HS-27A (cell line): ENCODE measurements around the gene OPTC.

Experiments
- DNase-seq: peaks from one replicate; pipeline ENCODE4 v3.0.0-alpha.2; 2012; ENCODE audit warnings: low read depth, missing footprints

OPTC gene

DNA sequence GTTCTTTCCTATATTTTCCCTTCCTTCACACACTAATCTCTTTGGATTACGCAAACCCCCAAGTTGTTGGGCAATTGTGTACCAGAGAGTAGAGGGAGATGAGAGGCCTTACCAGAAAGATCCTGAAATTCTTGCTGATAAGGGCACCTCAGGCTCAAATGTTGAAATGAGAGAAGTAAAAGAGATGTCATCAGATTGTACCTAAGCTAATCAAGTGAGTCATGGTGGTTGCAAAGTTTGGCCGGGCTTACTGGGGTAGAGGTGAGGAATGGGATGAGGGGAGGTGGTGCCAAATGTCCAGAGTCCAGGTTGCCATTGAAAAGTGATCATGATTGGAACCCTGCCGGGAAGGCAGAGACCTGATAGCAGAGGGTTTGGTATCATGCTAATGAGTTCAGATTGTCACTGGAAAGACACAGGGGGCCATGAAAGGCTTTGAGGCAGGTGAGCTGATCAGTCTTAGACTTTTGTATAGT lies 43.1 kb downstream of the OPTC start:
- DNase-seq, result no peak

DNA sequence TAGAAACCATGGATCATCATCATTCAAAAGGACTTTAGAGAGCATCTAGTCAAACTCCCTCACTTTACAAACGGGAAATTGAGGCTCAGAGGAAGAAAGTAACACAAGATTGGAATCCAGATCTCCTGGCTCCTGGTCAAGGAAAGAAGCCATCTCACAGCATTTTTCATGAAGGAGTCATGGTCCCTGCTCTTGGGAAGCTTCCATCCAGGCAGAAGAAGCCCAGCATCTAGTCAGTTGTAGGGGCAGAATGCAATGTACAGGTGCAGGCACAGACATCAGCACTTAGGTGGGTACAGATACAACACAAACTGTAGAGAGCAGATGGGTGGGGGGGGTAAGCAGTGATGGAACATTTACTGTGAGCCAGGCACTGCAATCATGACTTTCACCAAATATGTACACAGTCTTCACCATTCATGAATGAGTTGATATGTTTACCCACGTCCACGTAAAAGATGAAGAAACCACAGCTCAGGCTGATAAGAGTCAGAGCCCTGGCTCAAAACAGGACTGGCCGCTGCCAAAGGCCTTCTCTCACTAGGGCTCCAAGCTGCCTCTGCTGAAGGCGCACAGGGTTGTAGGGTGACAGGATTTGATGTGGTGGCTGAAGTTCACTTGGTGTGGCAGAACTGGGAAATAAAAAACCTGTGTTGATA lies 44.0 kb downstream of the OPTC start:
- no peak for DNase-seq

DNA sequence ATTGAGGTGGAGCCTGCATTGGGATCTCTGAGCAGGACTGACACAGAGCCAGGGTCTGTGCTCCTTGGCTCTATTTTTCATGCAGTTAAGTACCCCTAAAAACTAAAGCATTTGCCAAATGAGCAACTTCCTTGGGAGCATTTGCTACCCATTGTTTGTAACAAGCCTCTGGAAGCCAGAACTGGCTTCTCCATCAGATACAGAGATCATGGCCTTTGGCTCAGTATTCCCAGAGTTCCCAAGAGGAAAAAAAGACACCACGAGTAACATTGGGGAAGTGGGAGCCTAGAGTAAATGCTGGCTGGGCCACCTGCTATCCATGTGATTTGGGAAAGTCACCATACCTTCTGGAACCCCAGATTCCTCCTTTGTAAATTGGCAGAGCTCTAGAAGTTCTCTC lies 44.8 kb downstream of the OPTC start:
- no peak for DNase-seq

DNA sequence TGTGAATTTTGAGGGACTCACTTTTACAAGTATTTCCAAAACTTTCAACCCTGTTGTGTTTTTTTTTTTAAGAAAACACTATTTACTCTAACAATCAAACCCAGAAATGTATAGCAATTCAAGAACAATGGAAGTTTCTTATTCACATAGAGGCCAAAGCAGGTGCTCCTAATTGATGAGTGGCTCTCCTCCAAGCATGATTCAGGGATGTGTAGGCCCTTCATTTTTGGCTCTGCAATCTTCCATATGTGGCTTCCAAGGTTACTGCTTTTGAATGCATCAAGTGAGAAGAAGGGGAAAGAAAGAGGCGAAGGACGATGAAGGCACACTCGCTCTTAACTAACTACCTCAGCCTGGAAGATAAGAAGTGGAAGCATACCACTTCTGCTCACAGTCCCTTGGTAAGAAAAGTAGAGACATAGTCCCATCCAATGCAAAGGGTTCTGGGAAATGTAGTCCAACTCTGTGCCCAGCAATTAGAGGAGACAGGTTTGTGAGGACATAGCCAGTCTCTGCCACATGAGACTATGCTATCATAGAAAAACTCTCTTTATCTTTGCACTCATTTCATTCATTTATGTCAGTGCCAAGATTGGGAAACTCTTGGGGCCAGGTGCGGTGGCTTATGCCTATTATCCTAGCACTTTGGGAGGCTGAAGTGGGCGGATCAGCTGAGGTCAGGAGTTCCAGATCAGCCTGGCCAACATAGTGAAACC lies 46.0 kb downstream of the OPTC start:
- no peak for DNase-seq

DNA sequence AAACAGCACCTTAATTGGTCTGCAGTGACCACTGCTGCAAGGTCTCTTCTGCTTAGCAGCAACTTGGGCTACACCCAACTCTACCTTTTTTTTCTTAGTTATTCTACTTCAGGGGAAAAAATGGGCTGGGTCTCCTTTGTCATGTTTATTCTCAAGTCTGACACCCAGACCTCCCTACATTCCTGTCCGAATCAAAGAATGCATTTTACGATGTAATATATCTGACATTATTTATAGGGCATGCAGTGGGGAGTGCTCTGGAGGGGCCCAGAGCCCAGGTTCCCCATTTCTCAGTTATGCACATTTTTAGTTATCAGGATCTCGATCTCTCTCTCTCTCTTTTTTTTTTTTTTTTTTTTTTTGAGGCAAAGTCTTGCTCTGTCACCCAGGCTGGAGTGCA lies 50.5 kb downstream of the OPTC start:
- no peak for DNase-seq

DNA sequence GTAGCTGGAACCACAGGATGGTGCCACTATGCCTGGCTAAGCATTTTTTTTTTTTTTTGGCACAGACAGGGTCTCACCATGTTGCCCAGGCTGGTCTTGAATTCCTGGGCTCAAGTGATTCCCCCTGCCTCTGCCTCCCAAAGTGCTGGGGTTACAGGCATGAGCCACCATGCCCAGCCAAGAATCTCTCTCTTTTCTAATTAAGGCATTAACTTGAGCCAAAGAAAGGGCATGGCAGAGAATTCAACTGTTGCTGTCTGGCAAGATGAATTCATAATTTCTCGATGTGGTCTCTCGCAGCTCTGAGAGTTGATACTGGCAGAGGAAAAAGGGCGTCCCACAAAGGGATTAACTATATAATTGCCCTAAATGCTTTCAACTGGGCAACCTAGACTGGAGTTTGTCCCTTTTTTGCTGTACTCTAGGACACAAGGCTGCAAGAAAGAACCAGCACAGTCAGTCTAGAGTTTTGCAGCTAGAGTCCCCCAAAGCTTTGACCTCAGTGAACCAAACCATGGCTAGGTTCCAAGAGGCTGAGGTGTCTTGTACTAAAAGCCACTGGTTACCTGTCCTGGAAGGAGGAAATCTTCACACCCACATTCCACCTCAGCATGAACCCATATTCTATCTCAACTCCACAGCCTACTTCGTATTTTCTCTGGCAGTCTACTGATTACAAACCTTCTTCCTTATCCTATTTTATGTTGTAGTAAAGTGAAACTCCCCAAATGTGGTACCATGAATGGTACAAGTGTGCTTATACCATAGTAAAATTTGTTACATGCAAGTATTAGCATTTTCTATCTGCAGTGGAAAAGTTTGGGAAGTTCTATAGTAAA lies 51.2 kb downstream of the OPTC start:
- no peak for DNase-seq

DNA sequence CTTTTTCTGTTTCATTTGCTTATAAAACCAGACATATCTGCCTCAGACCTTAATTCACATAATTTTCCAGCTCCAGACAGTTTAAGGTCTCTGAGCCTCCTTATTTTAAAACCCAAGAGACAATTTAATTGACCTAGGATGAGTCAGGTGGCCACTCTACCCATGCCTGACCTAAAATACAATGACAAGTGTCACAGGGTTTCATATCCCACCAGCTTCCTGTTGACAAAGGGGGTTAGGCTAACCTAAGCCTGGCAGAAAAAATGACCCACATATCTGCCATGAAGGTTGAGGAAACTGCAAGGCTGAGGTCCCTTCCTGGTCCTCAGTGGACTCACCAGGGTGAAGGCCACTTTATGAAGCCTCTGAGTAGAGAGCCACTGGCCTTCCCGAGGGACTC lies 52.3 kb downstream of the OPTC start:
- no peak for DNase-seq

DNA sequence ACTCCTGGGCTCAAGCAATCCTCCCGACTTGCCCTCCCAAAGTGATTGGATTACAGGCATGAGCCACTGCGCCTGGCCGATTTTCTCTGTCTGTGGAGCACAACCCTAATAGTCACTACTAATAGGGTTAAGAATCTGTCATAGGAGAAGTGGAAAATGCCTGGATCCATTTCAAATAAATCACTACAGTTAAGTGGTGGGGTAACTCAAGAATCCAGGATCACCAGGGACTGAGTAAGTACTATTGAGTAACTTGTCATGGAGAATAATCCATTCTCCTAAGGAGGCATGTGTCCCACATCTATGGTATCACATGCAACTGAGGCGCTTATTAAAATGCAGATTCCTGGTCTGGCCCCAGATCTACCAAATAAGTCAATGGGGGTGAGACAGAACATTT lies 53.2 kb downstream of the OPTC start:
- DNase-seq, result no peak

DNA sequence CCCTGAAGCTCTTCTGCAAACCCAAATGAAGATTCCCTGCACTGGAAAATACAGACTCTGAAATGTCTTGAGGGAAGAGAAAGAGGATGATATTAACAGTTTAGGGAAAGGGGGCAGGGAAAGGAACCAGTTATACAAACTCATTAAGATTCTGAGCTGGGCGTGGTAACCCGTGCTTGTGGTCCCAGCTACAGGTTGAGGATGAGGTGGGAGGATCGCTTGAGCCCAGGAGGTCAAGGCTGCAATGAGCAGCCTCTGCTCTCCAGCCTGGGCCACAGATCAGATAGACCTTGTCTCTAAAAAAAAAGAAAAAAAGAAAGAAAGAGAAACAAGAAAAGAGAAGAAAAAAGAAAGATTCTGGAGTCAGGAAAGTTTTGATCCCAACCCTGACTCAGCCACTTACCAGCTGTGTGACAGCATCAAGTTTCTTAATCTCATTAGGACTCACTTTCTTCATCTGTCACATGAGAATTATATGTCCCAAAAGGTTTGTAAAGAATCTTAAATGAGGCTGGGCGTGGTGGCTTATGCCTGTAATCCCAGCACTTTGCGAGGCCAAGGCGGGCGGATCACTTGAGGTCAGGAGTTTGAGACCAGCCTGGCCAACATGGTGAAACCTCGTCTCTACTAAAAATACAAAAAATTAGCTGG lies 53.9 kb downstream of the OPTC start:
- DNase-seq, result no peak

DNA sequence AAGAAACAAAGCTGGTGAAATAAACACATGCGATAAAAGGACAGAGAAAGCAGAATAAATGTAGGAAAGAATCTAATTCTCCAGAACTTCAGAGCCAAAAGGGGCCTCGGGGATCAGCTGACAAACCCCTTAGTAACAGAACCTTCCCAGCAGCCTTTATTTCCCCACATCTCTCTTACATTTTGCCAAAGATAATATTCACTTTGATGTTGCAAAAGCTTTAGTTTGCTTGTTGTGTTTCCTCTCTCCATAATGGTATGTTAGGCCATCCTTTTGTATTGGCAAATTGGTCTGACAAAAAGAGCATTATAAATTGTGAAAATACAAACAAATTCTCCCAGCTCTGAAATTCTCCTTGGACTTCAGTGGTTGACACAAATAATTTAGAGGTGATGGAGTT lies 54.9 kb downstream of the OPTC start:
- no peak for DNase-seq

DNA sequence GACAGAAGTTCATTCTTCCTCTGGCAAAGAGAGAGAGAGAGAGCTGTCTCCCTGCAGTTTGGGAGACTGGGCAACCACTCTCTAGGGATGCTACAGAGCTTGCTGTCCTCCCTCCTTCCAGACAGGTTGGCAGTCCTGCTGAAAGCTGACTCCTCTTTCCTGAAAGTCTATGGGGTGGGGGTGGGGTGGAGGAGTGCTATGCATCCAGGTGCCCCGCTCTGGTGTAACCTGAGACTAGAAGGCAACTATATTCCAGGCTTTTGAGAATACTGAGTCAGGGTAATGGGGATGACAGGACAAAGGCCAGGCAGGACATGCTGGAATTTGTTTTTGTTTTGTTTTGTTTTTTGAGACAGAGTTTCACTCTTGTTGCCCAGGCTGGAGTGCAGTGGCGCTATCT lies 55.4 kb downstream of the OPTC start:
- DNase-seq, result no peak

DNA sequence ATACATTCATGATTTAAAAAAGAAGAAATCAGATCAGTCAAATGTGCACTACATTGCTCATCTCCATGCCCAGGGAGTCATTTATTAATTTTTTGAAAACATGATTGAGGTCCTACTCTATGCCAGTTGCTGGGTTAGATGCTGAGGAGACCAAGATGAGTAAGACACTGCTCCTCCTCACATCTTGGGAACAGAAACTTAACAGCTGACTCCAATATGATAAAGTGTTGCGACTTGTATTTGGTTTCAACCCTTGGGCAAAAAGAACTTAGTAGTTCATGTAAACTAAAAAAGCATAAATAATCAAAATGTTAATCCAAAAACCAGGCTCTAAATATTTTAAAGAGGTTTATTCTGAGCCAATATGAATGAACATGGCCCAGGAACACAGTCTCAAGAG lies 56.9 kb downstream of the OPTC start:
- no peak for DNase-seq

DNA sequence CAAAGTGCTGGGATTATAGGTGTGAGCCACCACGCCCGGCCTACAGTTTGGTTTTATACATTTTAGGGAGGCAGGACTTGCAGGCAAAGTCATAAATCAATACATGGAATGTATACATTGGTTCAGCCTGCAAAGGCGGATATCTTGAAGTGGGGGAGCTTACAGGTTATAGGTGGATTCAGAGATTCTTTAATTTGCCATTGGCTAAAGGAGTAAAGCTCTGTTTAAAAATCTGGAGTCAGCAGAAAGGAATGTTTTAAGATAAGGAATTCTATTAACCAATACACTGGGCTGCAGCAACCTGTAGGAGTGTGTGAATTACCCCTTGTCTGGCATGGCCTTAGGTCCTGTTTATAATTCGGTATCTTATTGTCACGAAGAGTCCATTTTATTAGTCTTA lies 57.6 kb downstream of the OPTC start:
- no peak for DNase-seq

DNA sequence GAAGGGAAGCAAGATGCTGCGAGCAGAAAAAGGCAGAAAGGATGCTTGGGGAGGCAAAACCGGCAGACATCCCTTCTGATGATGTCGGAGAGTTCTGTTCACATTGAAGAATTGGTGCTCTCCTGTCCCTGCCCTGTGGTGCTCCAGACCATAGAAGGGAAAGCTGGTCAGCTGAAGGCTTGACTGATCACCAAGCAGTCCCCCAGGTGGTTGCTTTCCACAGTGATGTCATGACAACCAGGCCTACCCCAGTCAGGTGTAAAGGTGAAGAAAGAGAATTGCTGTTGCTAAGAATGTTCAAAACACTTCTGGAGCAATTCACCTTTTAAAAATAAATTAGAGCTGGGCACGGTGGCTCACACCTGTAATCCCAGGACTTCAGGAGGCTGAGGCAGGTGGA lies 59.5 kb downstream of the OPTC start:
- DNase-seq, result no peak

DNA sequence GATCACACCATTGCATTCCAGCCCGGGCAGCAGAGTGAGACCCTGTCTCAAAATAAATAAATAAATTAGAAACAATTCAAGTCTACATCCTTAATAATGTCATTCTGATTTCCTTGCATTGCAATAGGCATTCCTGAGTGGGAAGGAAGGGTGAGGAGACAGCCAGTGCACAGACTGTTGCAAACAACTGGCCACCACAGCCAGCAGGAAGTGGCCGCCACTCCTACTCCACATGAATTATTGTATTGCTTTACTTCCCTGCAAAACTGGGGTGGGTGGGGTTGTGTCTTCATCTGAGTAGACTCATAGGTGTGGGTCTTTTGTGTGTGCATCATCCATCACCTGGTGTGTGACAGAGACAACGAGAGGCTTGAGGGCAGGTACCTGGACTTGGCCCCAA lies 60.1 kb downstream of the OPTC start:
- DNase-seq, result no peak

DNA sequence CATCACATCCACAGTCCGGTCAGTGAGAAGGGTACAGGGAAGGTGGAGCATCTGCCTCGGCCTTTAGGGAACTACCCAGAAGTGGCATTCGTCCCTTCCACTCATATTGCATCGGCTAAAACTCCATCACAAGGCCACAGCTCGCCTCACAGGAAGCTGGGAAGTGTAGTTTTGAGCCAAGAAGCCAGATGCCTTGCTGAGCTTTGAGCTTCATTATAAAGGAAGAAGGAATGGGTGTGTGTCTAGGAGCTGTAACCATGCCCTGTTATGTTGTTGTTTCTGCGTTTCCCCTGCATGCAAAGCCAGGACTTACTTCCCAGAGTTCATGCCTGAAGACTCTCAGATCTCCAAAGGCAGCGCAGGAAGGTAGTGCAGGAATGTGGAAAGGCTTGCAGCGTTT lies 61.1 kb downstream of the OPTC start:
- no peak for DNase-seq

DNA sequence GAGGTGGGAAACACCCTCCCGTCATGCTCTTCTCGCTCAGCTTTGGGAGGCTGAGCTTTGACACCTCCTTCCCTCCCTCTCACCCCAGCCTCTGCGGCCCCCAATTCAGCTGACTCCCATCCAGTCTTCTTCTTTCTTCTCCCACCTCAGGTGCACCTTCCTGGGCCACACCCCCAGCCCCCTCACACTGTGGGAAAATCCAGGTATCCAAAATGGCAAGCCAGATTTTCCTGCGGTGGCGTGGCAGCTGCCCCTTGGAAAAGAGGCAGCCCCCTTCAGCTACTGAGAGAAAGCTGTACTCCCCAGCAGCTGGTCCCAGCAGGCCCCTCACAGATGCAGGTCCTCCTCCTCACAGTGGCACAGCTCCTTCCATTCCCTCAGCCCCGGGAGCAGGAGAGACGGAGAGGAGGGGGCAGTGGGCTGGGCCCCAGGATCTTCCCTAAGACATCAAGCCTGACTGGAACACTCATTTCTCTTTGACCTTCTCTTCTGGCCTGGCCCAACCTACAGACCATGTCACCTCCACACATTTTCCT lies 61.6 kb downstream of the OPTC start:
- DNase-seq, result no peak

DNA sequence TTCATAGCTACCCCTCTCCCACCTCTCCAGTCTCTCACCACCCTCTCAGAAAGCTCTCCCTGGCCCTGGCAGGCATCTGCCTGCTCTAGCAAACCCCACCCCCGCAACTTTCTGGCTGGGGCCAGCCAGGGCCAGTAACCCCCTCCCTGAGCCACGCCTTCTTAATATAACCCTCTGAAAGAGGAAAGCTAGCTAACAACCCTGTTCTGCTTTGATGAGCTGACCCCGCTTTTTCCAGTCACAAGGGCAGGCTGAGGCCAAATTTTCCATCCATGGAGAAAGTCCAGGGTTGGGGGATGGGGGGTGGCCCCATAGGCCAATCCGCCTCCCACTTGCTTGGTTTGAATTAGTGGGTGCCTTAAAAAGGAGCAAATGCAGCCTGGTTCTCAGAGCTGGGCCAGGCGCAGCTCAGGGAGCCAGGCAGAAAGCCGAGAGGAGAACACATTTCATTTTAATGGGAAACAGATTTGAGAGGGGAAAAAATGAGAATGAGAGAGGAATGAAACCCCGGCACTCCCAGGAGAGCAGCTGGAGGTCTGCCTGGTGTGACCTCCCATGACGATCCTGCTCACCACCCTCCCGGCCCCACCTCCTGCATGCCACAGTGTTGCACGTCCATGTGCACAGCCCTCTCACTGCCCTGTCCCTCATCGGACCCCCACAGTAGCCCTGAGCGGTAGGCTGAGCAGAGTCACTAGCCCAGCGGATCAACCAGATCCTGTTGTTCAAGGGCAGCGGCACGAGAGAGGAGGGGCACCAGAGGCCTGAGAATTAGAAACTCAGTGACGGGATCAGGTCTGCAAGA lies 62.3 kb downstream of the OPTC start:
- DNase-seq, result no peak

DNA sequence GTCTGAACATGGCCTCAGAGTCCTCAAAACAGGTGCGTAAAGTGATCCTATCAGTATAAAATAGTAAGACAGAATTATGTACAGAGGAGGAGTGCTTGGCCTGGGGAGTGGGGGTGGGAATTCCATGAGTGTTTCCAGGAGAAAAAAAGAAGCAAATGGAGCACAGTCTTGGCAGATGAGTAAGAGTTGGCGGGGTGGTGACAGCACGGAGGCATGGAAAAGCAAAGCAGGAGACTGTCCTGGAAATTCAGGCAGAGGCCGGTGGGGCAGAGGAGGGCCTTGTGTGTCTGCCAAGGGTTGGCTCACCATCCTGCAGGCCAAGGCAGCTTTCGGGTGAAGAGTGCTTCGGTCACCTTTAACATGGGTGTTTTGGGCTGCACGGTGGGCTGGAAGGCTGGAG lies 63.4 kb downstream of the OPTC start:
- peak; percentile 75 for DNase-seq

DNA sequence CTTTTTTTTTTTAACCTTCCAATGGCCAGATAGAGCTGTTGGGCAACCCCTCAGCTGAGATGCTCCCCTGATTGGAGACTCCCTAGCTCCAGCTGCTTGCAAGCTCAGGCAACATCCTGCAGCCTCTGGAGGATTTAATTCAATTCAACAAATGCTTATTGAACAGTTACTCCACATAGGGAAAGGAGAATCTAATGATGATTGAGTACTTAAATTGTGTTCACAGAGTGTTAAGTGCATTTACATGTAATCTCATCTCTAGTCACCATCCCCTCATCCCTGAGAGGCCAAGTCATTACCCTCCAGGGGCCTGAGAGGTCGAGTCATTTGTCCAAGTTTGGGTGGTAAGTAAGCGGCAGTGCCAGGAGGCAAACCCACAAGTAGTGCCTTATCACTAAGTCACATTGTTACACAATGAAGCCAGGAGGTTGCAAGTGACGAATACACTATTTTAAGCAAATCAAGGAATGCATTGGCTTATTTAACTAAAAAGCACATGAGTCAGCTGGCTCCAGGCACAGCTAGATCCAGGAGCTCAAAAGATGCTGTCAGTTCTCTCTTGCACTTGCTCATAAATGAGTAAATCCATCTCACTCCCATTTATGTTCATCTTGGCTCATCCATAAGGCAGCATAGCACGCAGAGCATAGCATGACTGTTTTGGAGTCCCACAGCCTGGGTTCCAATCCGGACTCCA lies 64.3 kb downstream of the OPTC start:
- DNase-seq, result peak; percentile 90
